C4-2B (cell line): Measurements from ENCODE around the gene CWC27.

Experiments used
- ZFX ChIP-seq: fragments of 450-650 bp; IDR thresholded peaks from 2 replicates; pipeline ENCODE4 v1.6.1; 2017
- TF ChIP-seq, protein P1 (sequence below): fragments of 450-650 bp; conservative IDR thresholded peaks from 2 replicates; pipeline ENCODE4 v1.5.1; 2017; ENCODE audit warnings: mild to moderate bottlenecking

DNA sequence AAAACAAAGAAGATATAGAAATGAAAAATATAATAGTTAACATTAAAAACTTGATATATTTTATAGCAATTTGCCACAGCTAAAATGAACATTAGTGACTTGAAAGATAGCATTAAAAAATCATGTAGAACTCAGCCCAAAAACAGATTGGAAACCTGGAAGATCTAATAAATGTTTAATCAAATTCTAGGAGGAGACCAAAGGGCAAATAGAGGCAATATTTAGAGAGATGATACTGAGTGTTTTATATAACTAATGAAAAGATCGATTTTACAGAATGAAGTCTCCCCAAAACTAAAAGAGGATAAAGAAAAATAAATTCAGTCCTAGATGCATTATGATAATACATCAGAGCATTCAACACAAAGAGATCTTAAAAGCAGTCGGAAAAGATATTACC, 127.0 kb downstream of the CWC27 start:
- TF ChIP-seq, protein P1, sequence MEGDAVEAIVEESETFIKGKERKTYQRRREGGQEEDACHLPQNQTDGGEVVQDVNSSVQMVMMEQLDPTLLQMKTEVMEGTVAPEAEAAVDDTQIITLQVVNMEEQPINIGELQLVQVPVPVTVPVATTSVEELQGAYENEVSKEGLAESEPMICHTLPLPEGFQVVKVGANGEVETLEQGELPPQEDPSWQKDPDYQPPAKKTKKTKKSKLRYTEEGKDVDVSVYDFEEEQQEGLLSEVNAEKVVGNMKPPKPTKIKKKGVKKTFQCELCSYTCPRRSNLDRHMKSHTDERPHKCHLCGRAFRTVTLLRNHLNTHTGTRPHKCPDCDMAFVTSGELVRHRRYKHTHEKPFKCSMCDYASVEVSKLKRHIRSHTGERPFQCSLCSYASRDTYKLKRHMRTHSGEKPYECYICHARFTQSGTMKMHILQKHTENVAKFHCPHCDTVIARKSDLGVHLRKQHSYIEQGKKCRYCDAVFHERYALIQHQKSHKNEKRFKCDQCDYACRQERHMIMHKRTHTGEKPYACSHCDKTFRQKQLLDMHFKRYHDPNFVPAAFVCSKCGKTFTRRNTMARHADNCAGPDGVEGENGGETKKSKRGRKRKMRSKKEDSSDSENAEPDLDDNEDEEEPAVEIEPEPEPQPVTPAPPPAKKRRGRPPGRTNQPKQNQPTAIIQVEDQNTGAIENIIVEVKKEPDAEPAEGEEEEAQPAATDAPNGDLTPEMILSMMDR = no peak
- TF ChIP-seq ZFX = no peak
